ENCODE measurements around the gene CAMK2G.
A peak's percentile ranks its signal among the peaks of the same experiment; 100 is the strongest.
"Not testable (repeated sequence)": the region's sequence is repeated elsewhere in the genome, so short reads cannot be mapped to it uniquely, and the experiment has no call there.

CAMK2G gene

GRCh38 chr10:73797324-73798025 is 76.9 kb downstream of the CAMK2G start:
- no peak for DNase-seq (ENCODE audit: low read depth in 1 of 2, low spot score in 1 of 2)

GRCh38 chr10:73796766-73797165 is 77.6 kb downstream of the CAMK2G start:
- no peak for DNase-seq (ENCODE audit: low read depth in 1 of 2, low spot score in 1 of 2)

GRCh38 chr10:73796035-73796434 is 78.3 kb downstream of the CAMK2G start:
- not testable (repeated sequence) for DNase-seq (ENCODE audit: low read depth in 1 of 2, low spot score in 1 of 2)

GRCh38 chr10:73795491-73795890 is 78.9 kb downstream of the CAMK2G start:
- DNase-seq (ENCODE audit: low read depth in 1 of 2, low spot score in 1 of 2): not testable (repeated sequence)

- no peak for DNase-seq (ENCODE audit: low read depth in 1 of 2, low spot score in 1 of 2)
Measured at GRCh38 chr10:73793456-73793855, 80.9 kb downstream of the CAMK2G start.

- DNase-seq (ENCODE audit: low read depth in 1 of 2, low spot score in 1 of 2): no peak
Measured at GRCh38 chr10:73791871-73792400, 82.4 kb downstream of the CAMK2G start.

- no peak for DNase-seq (ENCODE audit: low read depth in 1 of 2, low spot score in 1 of 2)
Measured at GRCh38 chr10:73790886-73791625, 83.3 kb downstream of the CAMK2G start.

- DNase-seq (ENCODE audit: low read depth in 1 of 2, low spot score in 1 of 2): no peak
Measured at GRCh38 chr10:73789659-73790055, 84.7 kb downstream of the CAMK2G start.

- DNase-seq (ENCODE audit: low read depth in 1 of 2, low spot score in 1 of 2): no peak
Measured at GRCh38 chr10:73788864-73789658, 85.3 kb downstream of the CAMK2G start.

GRCh38 chr10:73787031-73787800 is 87.1 kb downstream of the CAMK2G start:
- not testable (repeated sequence) for DNase-seq (ENCODE audit: low read depth in 1 of 2, low spot score in 1 of 2)

- no peak for DNase-seq (ENCODE audit: low read depth in 1 of 2, low spot score in 1 of 2)
Measured at GRCh38 chr10:73786512-73786885, 87.9 kb downstream of the CAMK2G start.

- DNase-seq (ENCODE audit: low read depth in 1 of 2, low spot score in 1 of 2): no peak
Measured at GRCh38 chr10:73785721-73786511, 88.4 kb downstream of the CAMK2G start.

GRCh38 chr10:73785211-73785720 is 89.1 kb downstream of the CAMK2G start, which contains the start of gene ZSWIM8:
Gene ZSWIM8, plus strand, starts transcription at chr10:73785606. Its CDS starts 273 bp downstream, at chr10:73785879.
- peak; percentile 73 to 80 for DNase-seq (ENCODE audit: low read depth in 1 of 2, low spot score in 1 of 2)

- DNase-seq (ENCODE audit: low read depth in 1 of 2, low spot score in 1 of 2): no peak
Measured at GRCh38 chr10:73782749-73783085, 91.6 kb downstream of the CAMK2G start.

GRCh38 chr10:73781879-73782748 is 92.2 kb downstream of the CAMK2G start, which contains the start of gene CHCHD1:
Gene CHCHD1, plus strand, starts transcription at chr10:73782048. Its CDS starts 28 bp downstream, at chr10:73782076.
- peak; percentile 80 to 91 for DNase-seq (ENCODE audit: low read depth in 1 of 2, low spot score in 1 of 2)

GRCh38 chr10:73781548-73781878 is 92.8 kb downstream of the CAMK2G start:
- DNase-seq (ENCODE audit: low read depth in 1 of 2, low spot score in 1 of 2): no peak

- no peak for DNase-seq (ENCODE audit: low read depth in 1 of 2, low spot score in 1 of 2)
Measured at GRCh38 chr10:73780966-73781365, 93.4 kb downstream of the CAMK2G start.

- DNase-seq (ENCODE audit: low read depth in 1 of 2, low spot score in 1 of 2): no peak
Measured at GRCh38 chr10:73780301-73780700, 94.1 kb downstream of the CAMK2G start.

Measured in activated CD4-positive, alpha-beta T cell treated with anti-CD3 and anti-CD28 coated beads, Interleukin-2, amount 50 U/mL, for 24 hours (primary cell).